Measurements from ENCODE around the gene RAB31.

GRCh38 chr18:9876867-9877654, 169.0 kb downstream of the RAB31 start:
- TF ChIP-seq POLR2AphosphoS5 (IDR thresholded peaks at IDR 0.05; ENCODE audit: borderline replicate concordance, low read depth, low read length) (no peak), EZH2 (IDR thresholded peaks at IDR 0.05) (no peak)
